Measurements from ENCODE around the gene CXCR6. TPM values are rescaled to one million over a fixed set of nuclear protein-coding genes. Genes with fewer than 3 reads are reported as not detected.

CXCR6 gene
- total and polyA plus RNA-seq, 2 experiments from 2014 or later, result 0.10 TPM; not detected in 1

- no peak for TF ChIP-seq ZNF462 (CRISPR knock-in tag; IDR thresholded peaks at IDR 0.05)
- TF ChIP-seq CREB1 (CRISPR knock-in tag; IDR thresholded peaks at IDR 0.05; ENCODE audit: low read depth), result no peak
- TF ChIP-seq ETS1 (IDR thresholded peaks at IDR 0.05), result no peak
These were observed 23.8 kb downstream of the CXCR6 start (continued) for GRCh38 chr3:45966950-45967640.

GRCh38 chr3:45967724-45968123 lies 24.5 kb downstream of the CXCR6 start:
- Mint-ChIP-seq H3K4me1 (no peaks in the 10 kb centered on the region; the same call in 2 of the 3 replicates), H3K27me3 (ENCODE audit: insufficient read depth, low read depth, poor library complexity) (peaks cover 2% of the 10 kb centered on the region), H3K9me3 (no peaks in the 10 kb centered on the region), H3K4me3 (no peak overlapping the region), H3K27ac (no peak overlapping the region), H3K36me3 (ENCODE audit: low read depth) (peaks cover 52% of the 10 kb centered on the region)
- Histone ChIP-seq H3K4me3 (no peak overlapping the region), H3K27ac (ENCODE audit: low read depth) (no peak overlapping the region), H3K4me1 (ENCODE audit: insufficient read depth) (no peaks in the 10 kb centered on the region), H2AFZ (no peak overlapping the region), H3K79me2 (replicated peaks; ENCODE audit: insufficient read depth) (no peaks in the 10 kb centered on the region), H3K27me3 (ENCODE audit: insufficient read depth) (no peaks in the 10 kb centered on the region), H3K4me2 (no peak overlapping the region), H4K20me1 (replicated peaks; ENCODE audit: insufficient read depth) (no peaks in the 10 kb centered on the region; the same call in 1 of the 2 replicates), H3K9me2 (ENCODE audit: insufficient read depth) (no peaks in the 10 kb centered on the region), H3K36me3 (ENCODE audit: insufficient read depth) (peaks cover 22% of the 10 kb centered on the region; the same call in 1 of the 2 replicates), H3F3A (replicated peaks; ENCODE audit: low read depth) (no peaks in the 10 kb centered on the region)
- no peak for DNase-seq (ENCODE audit: low spot score)
- no peak for ATAC-seq
- no peak for TF ChIP-seq ZNF462 (CRISPR knock-in tag; IDR thresholded peaks at IDR 0.05)
- no peak for TF ChIP-seq ZNF114 (CRISPR knock-in tag; IDR thresholded peaks at IDR 0.05)
- TF ChIP-seq NANOG (IDR thresholded peaks at IDR 0.05; ENCODE audit: borderline replicate concordance), result no peak
- no peak for TF ChIP-seq EZH2 (IDR thresholded peaks at IDR 0.05; ENCODE audit: low read depth, unreplicated experiment)
- no peak for TF ChIP-seq CREB1 (CRISPR knock-in tag; IDR thresholded peaks at IDR 0.05; ENCODE audit: low read depth)
- no peak for TF ChIP-seq STAT1 (IDR thresholded peaks at IDR 0.05; ENCODE audit: unreplicated experiment)

All from GM23338 (cell line).